Measurements from ENCODE around the gene MRPL48. TPM values are rescaled to one million over a fixed set of nuclear protein-coding genes. Genes with fewer than 3 reads are reported as not detected.
"Not testable (repeated sequence)": the region's sequence is repeated elsewhere in the genome, so short reads cannot be mapped to it uniquely, and the experiment has no call there.

MRPL48 gene
- 23.9 and 34.0 TPM in 2 replicates for total RNA-seq

DNA sequence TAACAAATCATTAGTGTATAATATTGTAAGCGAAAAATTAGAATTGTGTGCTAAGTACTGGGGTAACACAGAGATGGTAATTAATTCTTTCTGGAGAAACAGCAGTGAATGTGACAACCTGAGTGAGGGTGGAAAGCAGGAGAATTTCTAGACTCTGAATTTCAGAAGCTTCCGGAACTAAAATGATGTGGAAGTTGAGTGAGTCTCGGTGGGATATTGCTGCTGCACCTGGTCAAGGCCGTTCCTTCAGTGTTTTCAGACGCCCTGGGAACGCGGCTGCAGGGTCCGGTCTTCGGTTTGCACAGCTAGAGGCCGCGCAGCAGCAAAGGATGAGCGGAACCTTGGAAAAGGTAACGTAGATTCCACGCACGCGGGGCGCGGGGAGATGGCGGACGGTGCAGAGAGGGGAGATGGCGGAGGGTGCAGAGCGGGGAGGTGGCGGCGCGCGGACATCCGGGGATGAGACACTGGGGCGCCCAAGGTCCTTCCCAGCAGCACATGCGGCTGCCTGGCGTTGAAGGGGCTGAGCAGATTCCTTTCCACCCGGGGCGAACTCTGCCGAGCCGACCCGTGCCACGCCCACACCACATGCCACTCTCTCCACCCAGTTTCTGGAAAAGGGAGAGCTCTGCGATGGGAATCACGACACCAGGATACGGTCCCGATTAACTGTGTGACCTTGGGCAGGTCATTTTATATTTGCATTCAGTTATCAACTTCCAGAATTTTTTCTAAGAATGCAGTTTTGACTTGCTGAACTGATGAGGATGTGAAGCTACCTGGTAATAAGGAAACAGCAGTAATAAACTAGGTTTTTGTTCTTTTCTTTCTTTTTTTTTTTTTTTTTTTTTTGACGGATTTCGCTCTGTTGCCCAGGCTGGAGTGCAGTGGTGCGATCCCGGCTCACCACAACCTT lies at the start of gene MRPL48:
TSS of gene MRPL48 (plus strand) at position 232 of the 916 bp plus-strand sequence. CDS start at position 330, 98 bp downstream.
- DNase-seq (ENCODE audit: low read depth in 2 of 2), result peak; percentile 89 to 90

DNA sequence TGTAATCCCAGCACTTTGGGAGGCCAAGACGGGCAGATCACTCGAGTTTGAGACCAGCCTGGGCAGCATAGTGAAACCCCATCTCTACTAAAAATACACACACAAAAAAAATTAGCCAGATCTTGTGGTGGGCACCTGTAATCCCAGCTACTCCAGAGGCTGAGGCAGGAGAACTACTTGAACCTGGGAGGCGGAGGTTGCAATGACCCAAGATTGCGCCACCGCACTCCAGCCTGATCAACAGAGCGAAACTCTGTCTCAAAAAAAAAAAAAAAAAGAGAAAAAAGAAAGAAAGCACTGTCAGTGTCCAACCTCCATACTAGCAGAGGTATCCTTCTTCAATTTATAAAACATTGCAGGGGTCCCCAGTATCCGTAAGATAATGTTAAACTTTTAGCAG lies 44.6 kb upstream of the MRPL48 start:
- no peak for DNase-seq (ENCODE audit: low read depth in 2 of 2)

DNA sequence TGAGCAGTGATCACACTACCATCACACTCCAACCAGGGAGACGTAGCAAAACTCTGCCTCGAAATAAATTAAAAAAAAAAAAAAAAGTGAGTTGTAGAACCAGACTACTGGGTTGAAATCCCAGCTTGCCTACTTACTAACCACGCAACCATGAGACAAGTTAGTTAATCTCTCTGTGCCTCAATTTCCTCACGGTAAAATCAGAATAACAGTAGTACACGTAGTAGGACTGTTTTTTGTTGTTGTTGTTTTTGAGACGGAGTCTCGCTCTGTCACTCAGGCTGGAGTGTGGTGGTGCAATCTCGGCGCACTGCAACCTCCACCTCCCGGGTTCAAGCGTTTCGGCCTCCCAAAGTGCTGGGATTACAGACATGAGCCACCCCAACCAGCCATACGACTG lies 41.0 kb upstream of the MRPL48 start:
- no peak for DNase-seq (ENCODE audit: low read depth in 2 of 2)

DNA sequence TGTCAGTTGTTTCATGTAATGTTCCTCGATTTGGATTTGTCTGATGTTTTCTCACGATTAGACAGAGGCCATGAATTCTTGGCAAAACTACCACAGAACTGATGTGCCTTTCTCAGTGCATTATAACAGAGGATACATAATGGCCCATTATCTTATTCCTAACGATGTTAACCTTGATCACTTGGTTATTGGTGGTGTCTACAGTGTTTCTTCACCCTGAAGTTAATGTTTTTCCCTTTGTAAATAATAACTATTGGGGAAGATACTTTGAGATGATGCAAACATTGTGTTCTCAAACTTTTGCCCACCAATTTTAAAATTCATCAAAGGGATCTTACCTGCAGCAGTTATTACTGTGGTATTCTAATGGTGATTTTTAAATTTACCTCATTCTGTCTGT lies 39.9 kb upstream of the MRPL48 start:
- DNase-seq (ENCODE audit: low read depth in 2 of 2), result no peak

DNA sequence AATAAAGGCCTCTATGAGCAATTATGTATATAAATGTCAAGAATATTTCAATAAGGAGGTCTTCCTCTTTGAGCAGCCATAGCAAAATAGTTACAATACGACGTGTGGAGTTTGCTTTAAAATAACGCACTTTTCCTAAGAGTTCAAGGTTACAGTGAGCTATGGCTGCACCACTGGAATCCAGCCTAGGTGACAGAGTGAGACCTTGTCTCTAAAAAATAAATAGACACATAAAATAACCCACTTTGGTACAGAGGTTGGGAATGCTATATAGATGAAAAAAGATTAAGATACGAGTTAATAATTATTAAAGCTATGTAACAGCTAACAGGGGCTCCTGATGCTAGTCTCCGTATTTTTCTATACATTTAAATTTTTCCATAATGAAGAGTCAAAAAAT lies 39.4 kb upstream of the MRPL48 start:
- no peak for DNase-seq (ENCODE audit: low read depth in 2 of 2)

DNA sequence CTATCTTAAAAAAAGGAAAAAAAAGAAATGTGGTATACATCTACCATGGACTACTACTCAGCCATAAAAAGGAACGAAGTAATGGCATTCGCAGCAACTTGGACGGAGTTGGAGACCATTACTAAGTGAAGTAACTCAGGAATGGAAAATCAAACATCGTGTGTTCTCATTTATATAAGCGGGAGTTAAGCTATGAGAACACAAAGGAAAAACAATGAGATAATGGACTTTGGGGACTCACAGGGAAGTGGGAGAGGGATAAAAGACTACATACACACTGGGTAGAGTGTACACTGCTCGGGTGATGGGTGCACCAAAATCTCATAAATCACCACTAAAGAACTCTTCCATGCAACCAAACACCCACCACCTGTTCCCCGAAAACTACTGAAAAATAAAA lies 38.6 kb upstream of the MRPL48 start:
- DNase-seq (ENCODE audit: low read depth in 2 of 2), result no peak

DNA sequence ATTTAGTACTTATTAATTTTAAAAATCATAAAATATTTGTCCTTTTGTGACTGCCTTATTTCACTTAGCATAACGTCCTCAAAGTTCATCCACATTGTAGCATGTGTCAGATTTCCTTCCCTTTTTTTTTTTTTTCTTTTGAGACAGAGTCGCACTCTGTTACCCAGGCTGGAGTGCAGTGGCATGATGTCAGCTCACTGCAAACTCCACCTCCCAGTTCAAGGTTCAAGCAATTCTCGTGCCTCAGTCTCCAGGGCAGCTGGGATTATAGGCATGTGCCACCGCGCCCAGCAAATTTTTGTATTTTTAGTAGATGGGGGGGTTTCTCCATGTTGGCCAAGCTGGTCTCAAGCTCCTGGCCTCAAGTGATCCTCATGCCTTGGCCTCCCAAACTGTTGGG lies 37.4 kb upstream of the MRPL48 start:
- no peak for DNase-seq (ENCODE audit: low read depth in 2 of 2)

DNA sequence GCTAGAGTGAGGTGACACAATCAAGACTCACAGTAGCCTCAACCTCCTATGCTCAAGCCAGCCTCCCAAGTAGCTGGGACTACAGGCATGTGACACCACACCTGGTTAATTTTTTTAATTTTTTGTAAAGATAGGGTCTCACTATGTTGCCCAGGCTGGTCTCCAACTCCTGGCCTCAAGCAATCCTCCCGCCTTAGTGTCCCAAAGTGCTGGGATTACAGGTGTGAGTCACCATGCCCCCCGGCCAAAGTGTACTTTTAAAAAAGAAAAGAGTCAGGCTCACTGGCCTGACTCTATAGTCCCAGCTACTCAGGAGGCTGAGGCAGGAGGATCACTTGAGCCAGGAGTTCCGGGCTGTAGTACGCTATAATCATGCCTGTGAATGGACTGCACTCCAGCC lies 36.8 kb upstream of the MRPL48 start:
- DNase-seq (ENCODE audit: low read depth in 2 of 2), result not testable (repeated sequence)

DNA sequence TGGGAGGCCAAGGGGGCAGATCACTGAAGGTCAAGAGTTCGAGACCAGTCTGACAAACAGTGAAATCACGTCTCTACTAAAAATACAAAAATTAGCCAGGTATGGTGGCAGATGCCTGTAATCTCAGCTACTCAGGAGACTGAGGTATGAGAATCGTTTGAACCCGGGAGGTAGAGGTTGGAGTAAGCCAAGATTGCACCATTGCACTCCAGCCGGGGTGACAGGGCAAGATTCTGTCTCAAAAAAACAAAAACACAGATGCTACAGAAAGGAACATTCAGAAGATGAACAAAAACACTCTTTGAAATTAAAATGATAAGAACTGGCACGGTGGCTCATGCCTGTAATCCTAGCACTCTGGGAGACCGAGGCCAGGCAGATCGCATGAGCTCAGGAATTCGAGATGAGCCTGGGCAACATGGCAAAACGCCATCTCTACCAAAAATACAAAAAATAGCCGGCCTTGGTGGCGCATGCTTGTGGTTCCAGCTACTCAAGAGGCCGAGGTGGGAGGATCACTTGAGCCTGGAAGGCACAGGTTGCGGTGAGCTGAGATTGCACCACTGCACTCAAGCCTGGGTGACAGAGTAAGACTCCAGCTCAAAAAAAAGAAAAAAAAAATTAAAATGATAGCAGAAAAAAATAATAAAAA lies 35.3 kb upstream of the MRPL48 start:
- no peak for DNase-seq (ENCODE audit: low read depth in 2 of 2)

DNA sequence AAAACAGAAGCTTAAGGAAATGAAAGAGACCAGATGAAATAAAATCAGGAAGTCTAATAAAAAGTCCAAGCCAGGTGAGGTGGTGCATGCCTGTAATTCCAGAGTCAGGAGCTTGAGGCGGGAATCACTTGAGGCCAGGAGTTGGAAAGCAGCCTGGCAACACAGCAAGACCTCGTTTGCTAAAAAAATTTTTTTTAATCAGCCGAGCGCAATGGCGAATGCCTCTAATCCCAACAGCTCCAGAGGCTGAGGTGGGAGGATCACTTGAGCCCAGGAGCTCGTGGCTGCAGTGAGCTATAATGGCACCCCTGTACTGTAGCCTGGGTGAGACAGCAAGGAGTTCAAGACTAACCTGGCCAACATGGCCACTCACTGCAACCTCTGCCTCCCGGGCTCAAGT lies 34.8 kb upstream of the MRPL48 start:
- no peak for DNase-seq (ENCODE audit: low read depth in 2 of 2)

DNA sequence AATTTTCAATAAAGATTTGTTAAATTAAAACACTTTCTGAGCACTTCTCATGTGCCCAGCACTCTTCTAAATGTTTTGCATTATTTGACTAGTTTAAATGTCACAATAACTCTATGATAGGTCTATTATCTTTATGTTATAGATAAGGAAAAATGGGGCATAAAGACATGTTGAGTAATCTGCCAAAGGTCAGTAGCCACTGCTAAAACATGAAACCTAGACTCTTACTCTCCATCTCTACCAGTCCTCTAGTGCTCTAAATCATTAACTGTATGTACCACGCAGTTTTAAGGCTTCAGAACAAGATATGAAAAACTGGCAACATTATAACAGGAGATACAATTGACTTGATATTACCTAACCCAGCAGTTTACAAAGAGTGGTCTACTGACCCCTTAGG lies 33.7 kb upstream of the MRPL48 start:
- no peak for DNase-seq (ENCODE audit: low read depth in 2 of 2)

DNA sequence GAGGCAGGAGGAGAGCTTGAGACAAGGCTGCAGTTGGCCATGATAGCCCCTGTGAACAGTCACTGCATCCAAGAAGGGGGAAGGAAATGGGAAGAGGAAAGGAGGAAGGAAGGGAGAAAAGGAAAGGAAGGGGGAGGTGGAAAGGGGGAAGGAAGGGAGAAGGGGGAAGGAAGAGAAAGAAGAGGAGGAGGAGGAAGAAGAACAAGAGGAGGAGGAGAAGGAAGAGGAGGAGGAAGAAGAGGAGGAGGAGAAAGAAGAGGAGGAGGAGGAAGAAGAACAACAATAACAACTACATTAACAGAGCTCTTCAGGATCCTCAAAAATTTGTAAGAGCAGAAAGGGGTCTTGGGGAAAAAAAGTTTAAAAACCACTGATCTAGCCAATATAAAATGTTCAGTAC lies 32.0 kb upstream of the MRPL48 start:
- DNase-seq (ENCODE audit: low read depth in 2 of 2), result no peak

DNA sequence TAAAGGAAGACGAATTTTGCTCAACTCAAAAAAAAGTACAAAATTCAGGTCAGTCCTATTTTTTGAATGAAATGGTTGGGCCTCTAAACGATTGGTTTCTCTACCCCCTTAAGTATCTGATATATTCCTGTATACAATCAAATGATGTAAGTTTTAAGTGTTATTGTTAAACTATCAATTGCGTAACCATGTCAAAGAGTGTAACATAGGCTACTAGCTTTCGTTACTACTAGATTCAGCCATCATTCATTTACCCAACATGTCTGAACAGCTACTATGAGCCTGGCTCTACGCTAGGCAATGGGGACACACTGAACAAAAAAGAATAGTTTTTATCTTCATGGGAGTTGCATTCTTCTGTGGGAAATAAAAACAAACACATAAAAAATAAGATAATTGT lies 30.1 kb upstream of the MRPL48 start:
- DNase-seq (ENCODE audit: low read depth in 2 of 2), result no peak

DNA sequence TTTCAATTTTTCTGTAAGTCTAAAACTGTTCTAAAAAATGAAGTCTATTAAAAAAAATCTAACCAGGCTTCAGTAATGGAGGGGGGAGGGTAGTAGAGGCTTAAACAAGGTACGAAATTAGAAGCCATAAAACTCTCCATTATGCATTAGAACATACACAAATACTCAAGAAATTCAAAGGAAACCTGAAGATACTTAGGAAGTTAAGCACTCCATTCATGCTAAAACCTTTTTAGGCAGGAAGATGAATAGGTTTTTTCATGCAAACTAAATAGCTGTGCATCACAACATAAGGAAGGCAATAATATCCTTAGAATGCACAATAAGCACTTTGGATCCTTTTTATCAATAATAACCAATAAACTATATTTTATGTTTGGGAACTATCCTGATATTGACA lies 29.2 kb upstream of the MRPL48 start:
- no peak for DNase-seq (ENCODE audit: low read depth in 2 of 2)

DNA sequence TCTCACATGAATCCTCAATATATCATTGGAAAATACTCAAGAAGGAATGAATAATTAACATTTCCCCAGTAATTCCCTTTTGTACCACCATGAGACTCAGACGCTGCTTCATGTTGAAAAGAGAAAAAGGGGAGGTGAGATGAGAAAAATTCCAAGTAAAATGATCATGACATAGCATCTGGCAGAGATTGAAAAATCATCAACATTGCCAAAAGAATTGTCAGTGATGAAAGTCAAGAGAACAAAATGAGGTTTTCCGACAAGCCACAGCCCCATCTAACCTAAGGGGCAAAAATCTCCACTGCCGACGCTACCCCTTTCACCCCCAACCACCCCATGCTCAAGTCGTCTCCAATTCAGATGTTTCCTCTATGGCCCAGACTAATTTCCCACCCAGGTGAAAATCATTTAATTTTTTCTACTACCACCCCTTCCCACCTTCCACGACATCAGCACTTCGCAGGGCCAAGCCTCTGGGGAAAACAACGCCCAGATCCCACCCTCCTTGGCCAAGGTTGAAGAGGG lies 28.0 kb upstream of the MRPL48 start:
- DNase-seq (ENCODE audit: low read depth in 2 of 2), result peak in 1 of 2 donors; percentile 39

DNA sequence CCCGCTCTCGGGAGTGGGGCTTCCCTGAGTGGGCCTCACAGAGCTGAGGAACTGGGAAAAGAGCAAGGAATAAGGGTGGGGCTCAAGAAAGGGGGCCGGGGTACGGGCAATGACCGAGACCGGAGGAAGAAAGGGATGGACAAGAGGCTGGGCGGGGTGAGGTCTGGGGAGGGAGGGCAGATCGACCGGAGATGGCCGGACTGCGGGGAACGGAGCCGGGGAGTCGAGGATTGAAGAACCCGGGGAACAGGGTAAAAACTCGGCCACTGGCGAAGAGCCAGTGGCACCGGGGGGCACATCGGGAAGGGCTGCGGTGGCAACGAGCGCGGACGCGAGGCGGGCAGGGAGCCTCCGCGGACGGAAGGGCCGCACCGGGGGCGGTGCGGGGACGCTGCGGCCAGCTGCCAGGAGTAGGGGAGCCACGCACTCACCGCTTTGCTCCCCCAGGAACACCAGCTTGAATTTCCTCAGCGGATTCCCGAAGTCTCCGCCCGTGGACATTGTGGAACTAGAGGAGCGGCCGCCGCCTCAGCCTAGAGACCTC lies 27.5 kb upstream of the MRPL48 start:
- peak in 1 of 2 donors; percentile 44 for DNase-seq (ENCODE audit: low read depth in 2 of 2)

DNA sequence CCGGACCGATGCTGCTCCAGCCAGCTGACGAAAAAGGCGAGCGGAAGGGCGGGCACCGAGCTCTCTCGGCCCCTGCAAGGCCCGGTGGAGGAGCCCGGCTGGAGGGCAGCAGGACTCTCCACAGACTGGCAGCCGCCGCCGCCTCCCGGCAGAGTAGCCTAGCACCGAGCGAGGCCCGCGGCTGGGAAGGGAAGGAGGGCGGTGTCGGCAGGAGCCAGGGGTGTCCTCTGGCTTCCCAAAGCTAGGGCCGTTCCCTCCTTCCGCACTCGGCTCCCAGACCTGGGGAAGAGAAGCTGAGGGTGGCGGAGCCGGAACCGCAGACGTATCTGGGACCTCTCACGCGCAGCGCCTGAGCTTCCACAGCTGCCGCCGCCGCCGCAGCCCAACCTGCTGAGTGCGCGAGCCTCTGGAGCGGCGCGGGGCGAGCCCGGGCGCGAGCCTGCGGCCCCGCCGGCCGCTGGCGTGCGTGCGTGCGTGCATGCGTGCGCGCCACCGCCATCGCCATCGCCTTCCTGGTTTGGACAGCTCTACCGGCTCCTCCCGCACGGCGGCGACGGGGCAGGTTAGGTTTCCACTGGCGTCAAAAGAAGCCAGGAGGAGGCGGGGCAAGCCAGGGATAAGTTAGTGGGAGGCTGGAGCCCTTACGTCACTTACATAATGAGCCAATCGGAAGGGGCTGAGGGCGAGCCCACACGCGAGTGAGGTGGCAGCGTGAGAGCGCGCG lies 26.8 kb upstream of the MRPL48 start, which contains the start of gene RAB6A:
TSS of gene RAB6A (minus strand) at position 396 of the 724 bp plus-strand sequence. CDS start 439 bp downstream, outside the sequence.
- DNase-seq (ENCODE audit: low read depth in 2 of 2), result peak; percentile 99 to 100

DNA sequence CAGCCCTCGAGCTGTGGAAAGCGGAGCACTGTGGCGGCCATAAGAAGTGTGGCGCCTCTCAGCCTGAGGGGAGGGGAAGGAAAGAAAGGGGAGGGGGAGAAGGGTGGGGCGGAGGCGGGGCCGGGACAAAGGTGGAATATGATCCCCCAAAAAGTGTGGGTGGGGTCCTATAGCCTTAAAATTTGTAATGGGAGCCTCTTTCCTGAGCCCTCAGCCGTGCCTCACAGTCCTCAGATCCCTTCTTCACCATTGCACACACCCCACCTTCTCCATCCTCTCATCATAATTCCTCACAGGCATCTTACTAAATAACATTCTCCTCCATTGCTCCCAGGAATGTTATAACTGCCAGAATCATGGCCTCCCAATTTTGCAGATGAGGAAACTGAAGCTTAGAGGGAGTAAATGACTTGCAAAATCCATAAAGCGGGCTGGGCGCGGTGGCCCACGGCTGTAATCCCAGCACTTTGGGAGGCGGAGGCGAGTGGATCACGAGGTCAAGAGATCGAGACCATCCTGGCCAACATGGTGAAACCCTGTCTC lies 26.2 kb upstream of the MRPL48 start:
- DNase-seq (ENCODE audit: low read depth in 2 of 2), result no peak

DNA sequence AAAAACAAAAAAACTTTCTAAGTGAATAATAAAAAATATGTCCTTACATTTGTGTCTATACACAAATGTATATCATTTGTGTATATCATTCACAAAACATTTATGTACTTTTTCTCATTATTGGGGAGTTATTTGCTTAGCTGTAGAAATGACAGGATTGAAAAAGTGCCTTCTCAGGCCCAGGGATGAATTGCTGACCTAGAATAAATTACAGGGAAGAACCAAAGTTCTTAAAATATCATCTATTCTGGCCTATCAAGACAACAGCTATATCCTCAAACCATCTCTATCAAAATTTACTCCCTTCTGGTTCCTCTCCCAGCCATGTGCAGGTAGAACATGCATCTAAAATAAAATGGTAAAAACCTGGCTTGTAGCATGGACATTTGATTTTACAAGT lies 24.9 kb upstream of the MRPL48 start:
- DNase-seq (ENCODE audit: low read depth in 2 of 2), result no peak

DNA sequence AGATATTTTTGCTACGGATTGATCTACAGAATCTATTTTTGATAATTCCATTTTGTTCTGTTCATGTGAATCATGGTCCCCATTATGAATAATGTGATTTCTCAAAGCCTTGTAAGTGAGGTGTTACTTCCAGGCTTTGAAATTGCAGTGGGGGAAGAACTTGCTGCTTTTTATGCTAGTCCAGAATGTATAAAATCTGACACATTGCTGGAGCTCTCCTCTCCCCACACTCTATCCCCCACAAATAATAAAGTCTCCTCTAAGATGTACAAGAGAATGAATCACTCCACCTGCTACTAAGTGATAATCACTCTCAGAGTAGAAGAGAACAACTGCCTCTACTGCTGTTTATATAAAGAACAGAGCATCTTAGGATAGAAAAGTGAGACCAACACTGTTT lies 20.9 kb upstream of the MRPL48 start:
- no peak for DNase-seq (ENCODE audit: low read depth in 2 of 2)

DNA sequence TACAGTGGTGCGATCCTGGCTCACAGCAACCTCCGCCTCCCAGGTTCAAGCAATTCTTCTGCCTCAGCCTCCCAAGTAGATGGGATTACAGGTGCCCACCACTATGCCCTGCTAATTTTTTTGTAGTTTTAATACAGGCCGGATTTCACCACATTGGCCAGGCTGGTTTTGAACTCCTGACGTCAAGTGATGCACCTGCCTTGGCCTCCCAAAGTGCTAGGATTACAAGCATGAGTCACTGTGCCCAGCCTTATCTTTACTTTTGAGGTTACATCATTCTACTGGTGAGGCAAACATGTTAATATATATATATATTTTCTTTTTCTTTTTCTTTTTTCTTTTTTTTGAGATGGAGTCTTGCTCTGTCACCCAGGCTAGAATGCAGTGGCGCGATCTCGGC lies 16.9 kb upstream of the MRPL48 start:
- not testable (repeated sequence) for DNase-seq (ENCODE audit: low read depth in 2 of 2)

Measured in dermis microvascular lymphatic vessel endothelial cell (primary cell).